Limb (tissue), 2 donors: ENCODE results near the gene MAML3.

Experiments used
- DNase-seq, 2 donors: peaks; one replicate each; pipeline ENCODE4 v3.0.0-alpha.2; 2016; ENCODE audit errors: extremely low spot score in 2 of 2

The MAML3 gene

GRCh38 chr4:140126261-140126660 is 27.7 kb downstream of the MAML3 start:
- no peak for DNase-seq

- DNase-seq, result no peak
Observed at GRCh38 chr4:140125374-140125773, 28.6 kb downstream of the MAML3 start.

- DNase-seq, result no peak
Observed at GRCh38 chr4:140123666-140124377, 30.2 kb downstream of the MAML3 start.

- DNase-seq, result no peak
Observed at GRCh38 chr4:140122891-140123290, 31.1 kb downstream of the MAML3 start.

- DNase-seq, result no peak
Observed at GRCh38 chr4:140121646-140122045, 32.3 kb downstream of the MAML3 start.

GRCh38 chr4:140118931-140119640 is 34.9 kb downstream of the MAML3 start:
- DNase-seq, result no peak

- DNase-seq, result no peak
Observed at GRCh38 chr4:140117947-140118346, 36.0 kb downstream of the MAML3 start.

GRCh38 chr4:140116442-140117104 is 37.4 kb downstream of the MAML3 start:
- DNase-seq, result no peak

- no peak for DNase-seq
Observed at GRCh38 chr4:140115140-140115539, 38.8 kb downstream of the MAML3 start.

GRCh38 chr4:140113653-140114052 is 40.3 kb downstream of the MAML3 start:
- no peak for DNase-seq

GRCh38 chr4:140112576-140112975 is 41.4 kb downstream of the MAML3 start:
- DNase-seq, result no peak

- no peak for DNase-seq
Observed at GRCh38 chr4:140111256-140111655, 42.7 kb downstream of the MAML3 start.

- no peak for DNase-seq
Observed at GRCh38 chr4:140110542-140111215, 43.3 kb downstream of the MAML3 start.

GRCh38 chr4:140109737-140110136 is 44.2 kb downstream of the MAML3 start:
- DNase-seq, result no peak

GRCh38 chr4:140109292-140109691 is 44.7 kb downstream of the MAML3 start:
- DNase-seq, result no peak

GRCh38 chr4:140108713-140109230 is 45.2 kb downstream of the MAML3 start:
- DNase-seq, result no peak

GRCh38 chr4:140108243-140108642 is 45.7 kb downstream of the MAML3 start:
- DNase-seq, result no peak

GRCh38 chr4:140106289-140106844 is 47.6 kb downstream of the MAML3 start:
- DNase-seq, result no peak

- DNase-seq, result no peak
Observed at GRCh38 chr4:140105436-140105835, 48.5 kb downstream of the MAML3 start.

GRCh38 chr4:140103676-140104075 is 50.3 kb downstream of the MAML3 start:
- DNase-seq, result no peak

- no peak for DNase-seq
Observed at GRCh38 chr4:140102421-140102820, 51.6 kb downstream of the MAML3 start.
